ENCODE data around the gene FITM1.

Gene FITM1

DNA sequence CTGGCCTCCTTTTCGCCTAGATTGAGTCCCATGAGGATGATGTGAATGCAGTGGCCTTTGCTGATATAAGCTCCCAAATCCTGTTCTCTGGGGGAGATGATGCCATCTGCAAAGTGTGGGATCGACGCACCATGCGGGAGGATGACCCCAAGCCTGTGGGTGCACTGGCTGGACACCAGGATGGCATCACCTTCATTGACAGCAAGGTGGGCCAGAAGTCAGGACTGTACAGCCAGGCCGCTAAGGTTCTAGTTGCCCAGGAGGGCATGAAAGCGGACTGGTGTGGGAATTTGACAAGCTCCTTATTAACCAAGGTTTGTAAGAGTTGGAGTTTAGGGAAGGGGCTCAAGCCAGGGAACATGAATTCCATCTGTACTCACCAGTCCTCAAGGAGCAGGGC lies 10.8 kb upstream of the FITM1 start:
- no peak for TF ChIP-seq CTCF (IDR thresholded peaks at IDR 0.05)

- no peak for TF ChIP-seq CTCF (IDR thresholded peaks at IDR 0.05)
Measured at GRCh38 chr14:24121210-24121609, 9.2 kb upstream of the FITM1 start.

DNA sequence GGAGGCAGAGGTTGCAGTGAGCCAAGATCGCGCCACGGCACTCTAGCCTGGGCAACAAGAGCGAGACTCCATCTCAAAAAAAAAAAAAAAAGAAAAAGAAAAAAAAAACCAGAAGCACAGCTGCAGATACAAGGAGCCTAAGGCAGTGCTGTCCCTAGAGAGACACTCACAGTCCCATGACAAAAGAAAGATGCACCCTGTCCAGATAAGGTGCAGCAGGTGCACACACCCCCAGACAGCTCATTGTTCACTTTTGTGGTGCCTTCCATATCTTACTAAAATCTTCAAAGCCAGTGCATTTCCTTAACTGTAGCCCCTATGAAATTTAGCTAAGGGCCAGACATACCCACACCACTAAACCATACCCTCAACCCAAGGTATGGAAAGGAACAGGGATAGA lies 8.0 kb upstream of the FITM1 start:
- no peak for TF ChIP-seq CTCF (IDR thresholded peaks at IDR 0.05)

GRCh38 chr14:24122898-24123297 lies 7.6 kb upstream of the FITM1 start:
- no peak for TF ChIP-seq CTCF (IDR thresholded peaks at IDR 0.05)

GRCh38 chr14:24123424-24124417 lies 6.7 kb upstream of the FITM1 start:
- no peak for TF ChIP-seq CTCF (IDR thresholded peaks at IDR 0.05)

GRCh38 chr14:24126939-24127338 lies 3.5 kb upstream of the FITM1 start:
- no peak for TF ChIP-seq CTCF (IDR thresholded peaks at IDR 0.05)

DNA sequence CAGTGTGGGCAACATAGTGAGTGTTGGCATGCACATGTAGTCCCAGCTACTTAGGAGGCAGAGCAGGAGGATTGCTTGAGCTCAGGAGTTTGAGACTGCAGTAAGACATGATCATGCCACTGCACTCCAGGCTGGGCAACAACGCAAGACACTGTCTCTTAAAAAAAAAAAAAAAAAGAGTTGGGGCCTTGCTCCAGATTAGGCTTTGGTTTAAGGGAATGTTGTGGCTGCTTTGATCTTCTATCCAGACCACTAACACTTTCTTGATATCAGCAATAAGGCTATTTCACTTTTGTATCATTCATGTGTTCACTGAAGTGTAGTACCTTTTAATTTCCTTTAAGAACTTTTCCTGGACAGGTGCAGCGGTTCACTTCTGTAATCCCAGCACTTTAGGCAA lies 2.8 kb upstream of the FITM1 start:
- TF ChIP-seq CTCF (IDR thresholded peaks at IDR 0.05), result no peak
